Measurements from ENCODE around the gene POLE2. TPM values are rescaled to one million over a fixed set of nuclear protein-coding genes. Genes with fewer than 3 reads are reported as not detected.

Gene POLE2
- total and polyA plus RNA-seq, 2 of the 4 experiments (the other 2 are of a cell fraction) = 12.2 to 12.3 TPM

DNA sequence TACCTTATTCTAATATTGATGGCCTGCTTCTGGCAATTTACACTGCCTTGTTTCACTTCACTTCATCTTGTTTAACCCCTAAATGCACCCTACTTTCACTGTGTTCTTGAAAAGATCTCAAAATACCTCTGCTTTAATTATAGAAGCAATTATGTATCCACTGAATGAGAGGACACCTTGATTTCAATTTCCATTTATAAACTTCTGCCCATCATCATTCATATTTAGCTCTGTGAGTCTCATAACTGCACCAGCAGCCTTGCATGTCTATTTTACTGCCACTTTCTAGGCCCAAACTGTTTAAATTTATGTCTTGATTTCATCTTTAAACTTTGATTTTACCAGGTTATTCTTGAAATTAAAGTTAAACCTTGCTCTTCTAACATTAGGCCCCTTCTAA lies 45.9 kb downstream of the POLE2 start:
- no peak overlapping the region for H2BK20ac ChIP-seq (ENCODE audit: low read depth, low read length)
- H3K79me1 ChIP-seq (ENCODE audit: low read depth in 1 of 2, low read length in 2 of 2) = peaks cover 43 to 57% of the 10 kb centered on the region in 2 experiments
- POLR2A ChIA-PET (ENCODE audit: unreplicated experiment) = no interaction called here
- H3K4me1 ChIP-seq (ENCODE audit: control insufficient read depth, insufficient read depth, low read length) = peaks cover 2% of the 10 kb centered on the region; the same call in 1 of the 2 replicates
- H3K9me3 ChIP-seq (ENCODE audit: control insufficient read depth, insufficient read depth, low read length) = no peaks in the 10 kb centered on the region
- no peak overlapping the region for H2AK9ac ChIP-seq (replicated peaks; ENCODE audit: low read depth, low read length, poor library complexity)
- no peak overlapping the region for H2AFZ ChIP-seq (replicated peaks; ENCODE audit: low read length, poor library complexity)
- in situ Hi-C loops (cut with MboI; ENCODE audit: low sequenced_read_pairs) (no loop called here), intact Hi-C loops (cut with micrococcal nuclease) (no loop called here), dilution Hi-C loops (cut with HindIII; ENCODE audit: low sequenced_read_pairs, unreplicated experiment) (no loop called here)
- no peak overlapping the region for H4K5ac ChIP-seq (ENCODE audit: low read depth, low read length)
- no peak overlapping the region for H3K23ac ChIP-seq (ENCODE audit: low read depth, low read length)
- no peak overlapping the region for H2AK5ac ChIP-seq (ENCODE audit: low read depth, low read length)
- ATAC-seq (ENCODE audit: low read depth) = no peak
- no peak overlapping the region for H3K4ac ChIP-seq (ENCODE audit: low read depth, low read length)
- BruUV-seq (replicated peaks) = no TSS peak
- H4K8ac ChIP-seq (ENCODE audit: low read depth in 2 of 2, low read length in 2 of 2) = no peak overlapping the region
- no peak overlapping the region for H3K4me3 ChIP-seq (ENCODE audit: insufficient read depth, low read depth, low read length)
- H4K91ac ChIP-seq (ENCODE audit: insufficient read depth, low read depth, low read length) = no peak overlapping the region
- H3K27me3 ChIP-seq (ENCODE audit: control insufficient read depth, insufficient read depth, low read length) = no peaks in the 10 kb centered on the region
- no peak for DNase-seq
- no peak overlapping the region for H2BK5ac ChIP-seq (ENCODE audit: low read depth, low read length, poor library complexity, severe bottlenecking)
- H3K9ac ChIP-seq (ENCODE audit: low read depth, low read length) = no peak overlapping the region
- H2BK120ac ChIP-seq (ENCODE audit: low read depth, low read length) = no peak overlapping the region
- no peak overlapping the region for H3K27ac ChIP-seq (ENCODE audit: insufficient read depth, low read length)
- H3K14ac ChIP-seq (replicated peaks; ENCODE audit: low read depth, low read length) = no peak overlapping the region
- H2BK15ac ChIP-seq (ENCODE audit: low read depth, low read length) = no peak overlapping the region
- TF ChIP-seq NFE2L2 (IDR thresholded peaks at IDR 0.05; ENCODE audit: low read depth, low read length) (no peak), MAZ (IDR thresholded peaks at IDR 0.05; ENCODE audit: borderline replicate concordance, low read depth, low read length) (no peak), SMC3 (IDR thresholded peaks at IDR 0.05; ENCODE audit: low read depth, low read length) (no peak), RCOR1 (IDR thresholded peaks at IDR 0.05; ENCODE audit: insufficient replicate concordance, low read length) (no peak), BHLHE40 (IDR thresholded peaks at IDR 0.05; ENCODE audit: low read depth, low read length) (no peak)
- TF ChIP-seq, protein P1, sequence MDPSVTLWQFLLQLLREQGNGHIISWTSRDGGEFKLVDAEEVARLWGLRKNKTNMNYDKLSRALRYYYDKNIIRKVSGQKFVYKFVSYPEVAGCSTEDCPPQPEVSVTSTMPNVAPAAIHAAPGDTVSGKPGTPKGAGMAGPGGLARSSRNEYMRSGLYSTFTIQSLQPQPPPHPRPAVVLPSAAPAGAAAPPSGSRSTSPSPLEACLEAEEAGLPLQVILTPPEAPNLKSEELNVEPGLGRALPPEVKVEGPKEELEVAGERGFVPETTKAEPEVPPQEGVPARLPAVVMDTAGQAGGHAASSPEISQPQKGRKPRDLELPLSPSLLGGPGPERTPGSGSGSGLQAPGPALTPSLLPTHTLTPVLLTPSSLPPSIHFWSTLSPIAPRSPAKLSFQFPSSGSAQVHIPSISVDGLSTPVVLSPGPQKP (IDR thresholded peaks at IDR 0.05; ENCODE audit: borderline replicate concordance, low read depth, low read length) = no peak
- no peak overlapping the region for H3K4me2 ChIP-seq (ENCODE audit: low read depth, low read length)
- peaks cover 5% of the 10 kb centered on the region for H3K9me1 ChIP-seq (ENCODE audit: insufficient read depth, low read length)
- CTCF ChIA-PET = interaction anchor here (0.6 kb wide), 2 partner anchors 10 to 12 kb away, joined by 3 to 5 read pairs; no protein-coding TSS in a partner anchor
- H3K18ac ChIP-seq (ENCODE audit: low read depth, low read length) = no peak overlapping the region
- no peak overlapping the region for H3K56ac ChIP-seq (ENCODE audit: extremely low read depth, insufficient read depth, low read length)
- peaks cover 17% of the 10 kb centered on the region for H4K20me1 ChIP-seq (ENCODE audit: insufficient read depth, low read length)
- peaks cover 10% of the 10 kb centered on the region for H3K36me3 ChIP-seq (ENCODE audit: control insufficient read depth, insufficient read depth, low read length)

All from IMR-90 (cell line).